SJCRH30 (cell line): ENCODE results near the gene SLIT1. TPM values are rescaled to one million over a fixed set of nuclear protein-coding genes. Genes with fewer than 3 reads are reported as not detected.
A peak's percentile ranks its signal among the peaks of the same experiment; 100 is the strongest.

Experiments
- DNase-seq, 2 experiments: peaks; one replicate each; pipeline ENCODE4 v3.0.0-alpha.2; 2015 to 2020
- H3K27ac ChIP-seq: fragments of 250-450 bp; sonication (Bioruptor Pico); 2 replicates; pipeline ENCODE4 v1.5.1; 2020; ENCODE audit warnings: mild to moderate bottlenecking, moderate library complexity
- H3K27me3 ChIP-seq: fragments of 250-450 bp; sonication (Bioruptor Pico); 2 replicates; pipeline ENCODE4 v1.5.1; 2020; ENCODE audit warnings: mild to moderate bottlenecking, moderate library complexity
- H3K36me3 ChIP-seq: fragments of 250-450 bp; sonication (Bioruptor Pico); 2 replicates; pipeline ENCODE4 v1.5.1; 2020; ENCODE audit warnings: mild to moderate bottlenecking, moderate library complexity
- H3K4me1 ChIP-seq: fragments of 250-450 bp; sonication (Bioruptor Pico); 2 replicates; pipeline ENCODE4 v1.5.1; 2020; ENCODE audit warnings: mild to moderate bottlenecking, moderate library complexity
- H3K4me3 ChIP-seq: fragments of 250-450 bp; sonication (Bioruptor Pico); 2 replicates; pipeline ENCODE4 v1.5.1; 2020; ENCODE audit warnings: mild to moderate bottlenecking, moderate library complexity
- H3K9me3 ChIP-seq: fragments of 250-450 bp; sonication (Bioruptor Pico); replicated peaks from 2 replicates; pipeline ENCODE4 v1.5.1; 2020; ENCODE audit warnings: mild to moderate bottlenecking, moderate library complexity
- total RNA-seq: library from RNA; depleted of rRNA; stranded (reverse); fragments of >200 nt; shearing (Covaris generic); gene quantifications from 2 replicates; pipeline ENCODE4 v1.2.3, GENCODE V29; 2014

SLIT1 gene
- total RNA-seq, 1 experiment from 2014 or later: 0.04 TPM

GRCh38 chr10:97150013-97150595, 35.7 kb downstream of the SLIT1 start:
- Histone ChIP-seq H3K27ac (no peak overlapping the region), H3K36me3 (no peaks in the 10 kb centered on the region)
- no peak for DNase-seq

GRCh38 chr10:97149079-97149531, 36.7 kb downstream of the SLIT1 start:
- Histone ChIP-seq H3K4me3 (no peak overlapping the region), H3K36me3 (no peaks in the 10 kb centered on the region), H3K27me3 (no peaks in the 10 kb centered on the region), H3K4me1 (no peaks in the 10 kb centered on the region), H3K9me3 (no peaks in the 10 kb centered on the region), H3K27ac (no peak overlapping the region)
- no peak for DNase-seq

More at GRCh38 chr10:97150013-97150595, 35.7 kb downstream of the SLIT1 start:
- no peaks in the 10 kb centered on the region for H3K27me3 ChIP-seq
- no peaks in the 10 kb centered on the region for H3K9me3 ChIP-seq
- H3K4me1 ChIP-seq: no peaks in the 10 kb centered on the region
- H3K4me3 ChIP-seq: no peak overlapping the region

- peaks cover 6% of the 10 kb centered on the region; the same call in 1 of the 2 replicates for H3K4me1 ChIP-seq
- 0 out of 2 replicates have a peak, but pooled peaks cover 3% of the 10 kb centered on the region for H3K9me3 ChIP-seq
- H3K27ac ChIP-seq: no peak overlapping the region
- H3K36me3 ChIP-seq: no peaks in the 10 kb centered on the region
- no peak for DNase-seq
- H3K27me3 ChIP-seq: no peaks in the 10 kb centered on the region; the same call in 1 of the 2 replicates
- no peak overlapping the region for H3K4me3 ChIP-seq
Observed at GRCh38 chr10:97144297-97144696, 41.5 kb downstream of the SLIT1 start.

- Histone ChIP-seq H3K4me3 (no peak overlapping the region), H3K27ac (no peak overlapping the region), H3K36me3 (no peaks in the 10 kb centered on the region), H3K4me1 (peaks cover 6% of the 10 kb centered on the region; the same call in 1 of the 2 replicates), H3K9me3 (0 out of 2 replicates have a peak, but pooled peaks cover 3% of the 10 kb centered on the region), H3K27me3 (no peaks in the 10 kb centered on the region; the same call in 1 of the 2 replicates)
- no peak for DNase-seq
Observed at GRCh38 chr10:97142834-97143233, 42.9 kb downstream of the SLIT1 start.

- Histone ChIP-seq H3K27ac (peak overlapping the region; percentile 9; the same call in 1 of the 2 replicates), H3K27me3 (no peaks in the 10 kb centered on the region; the same call in 1 of the 2 replicates), H3K9me3 (0 out of 2 replicates have a peak, but pooled peaks cover 3% of the 10 kb centered on the region), H3K4me3 (peak overlapping the region; percentile 33), H3K36me3 (no peaks in the 10 kb centered on the region), H3K4me1 (peaks cover 6% of the 10 kb centered on the region; the same call in 1 of the 2 replicates)
- peak; percentile 63 to 70 for DNase-seq
Observed at GRCh38 chr10:97140902-97141745, 44.6 kb downstream of the SLIT1 start.

- H3K9me3 ChIP-seq: 0 out of 2 replicates have a peak, but pooled peaks cover 3% of the 10 kb centered on the region
- H3K36me3 ChIP-seq: no peaks in the 10 kb centered on the region
- H3K27me3 ChIP-seq: no peaks in the 10 kb centered on the region; the same call in 1 of the 2 replicates
- peak; percentile 33 to 56 for DNase-seq
- H3K27ac ChIP-seq: peak overlapping the region; percentile 9; the same call in 1 of the 2 replicates
- peak overlapping the region; percentile 33 for H3K4me3 ChIP-seq
- H3K4me1 ChIP-seq: peaks cover 6% of the 10 kb centered on the region; the same call in 1 of the 2 replicates
Observed at GRCh38 chr10:97140049-97140846, 45.5 kb downstream of the SLIT1 start.

- Histone ChIP-seq H3K27ac (no peak overlapping the region; the same call in 1 of the 2 replicates), H3K4me3 (no peak overlapping the region), H3K9me3 (0 out of 2 replicates have a peak, but pooled peaks cover 3% of the 10 kb centered on the region)
Observed at GRCh38 chr10:97139651-97140048, 46.1 kb downstream of the SLIT1 start.

GRCh38 chr10:97138846-97139245, 46.9 kb downstream of the SLIT1 start:
- Histone ChIP-seq H3K36me3 (no peaks in the 10 kb centered on the region), H3K4me1 (peaks cover 6% of the 10 kb centered on the region; the same call in 1 of the 2 replicates), H3K4me3 (no peak overlapping the region), H3K27me3 (no peaks in the 10 kb centered on the region; the same call in 1 of the 2 replicates), H3K9me3 (0 out of 2 replicates have a peak, but pooled peaks cover 3% of the 10 kb centered on the region), H3K27ac (no peak overlapping the region)
- peak in 1 of 2 experiments; percentile 23 for DNase-seq

More at GRCh38 chr10:97139651-97140048, 46.1 kb downstream of the SLIT1 start:
- Histone ChIP-seq H3K36me3 (no peaks in the 10 kb centered on the region), H3K27me3 (no peaks in the 10 kb centered on the region; the same call in 1 of the 2 replicates), H3K4me1 (peaks cover 6% of the 10 kb centered on the region; the same call in 1 of the 2 replicates)
- DNase-seq: no peak

- no peaks in the 10 kb centered on the region for H3K36me3 ChIP-seq
- no peak overlapping the region for H3K27ac ChIP-seq
- 0 out of 2 replicates have a peak, but pooled peaks cover 3% of the 10 kb centered on the region for H3K9me3 ChIP-seq
- no peak for DNase-seq
- H3K4me3 ChIP-seq: no peak overlapping the region
- no peaks in the 10 kb centered on the region; the same call in 1 of the 2 replicates for H3K27me3 ChIP-seq
- H3K4me1 ChIP-seq: peaks cover 6% of the 10 kb centered on the region; the same call in 1 of the 2 replicates
Observed at GRCh38 chr10:97138174-97138573, 47.6 kb downstream of the SLIT1 start.

- H3K4me3 ChIP-seq: no peak overlapping the region
- H3K36me3 ChIP-seq: no peaks in the 10 kb centered on the region
- no peak for DNase-seq
- H3K27me3 ChIP-seq: no peaks in the 10 kb centered on the region; the same call in 1 of the 2 replicates
- H3K9me3 ChIP-seq: no peaks in the 10 kb centered on the region
- H3K4me1 ChIP-seq: peaks cover 8% of the 10 kb centered on the region
- no peak overlapping the region for H3K27ac ChIP-seq
Observed at GRCh38 chr10:97136756-97137155, 49.0 kb downstream of the SLIT1 start.

GRCh38 chr10:97135464-97135863, 50.3 kb downstream of the SLIT1 start:
- H3K27ac ChIP-seq: no peak overlapping the region
- peaks cover 15% of the 10 kb centered on the region for H3K4me1 ChIP-seq
- no peaks in the 10 kb centered on the region for H3K36me3 ChIP-seq
- H3K27me3 ChIP-seq: no peaks in the 10 kb centered on the region; the same call in 1 of the 2 replicates
- no peak overlapping the region for H3K4me3 ChIP-seq
- no peaks in the 10 kb centered on the region for H3K9me3 ChIP-seq
- DNase-seq: no peak

GRCh38 chr10:97134983-97135382, 50.8 kb downstream of the SLIT1 start:
- peaks cover 11% of the 10 kb centered on the region for H3K4me1 ChIP-seq
- H3K36me3 ChIP-seq: no peaks in the 10 kb centered on the region
- no peak overlapping the region for H3K27ac ChIP-seq
- no peak overlapping the region for H3K4me3 ChIP-seq
- no peaks in the 10 kb centered on the region for H3K9me3 ChIP-seq
- H3K27me3 ChIP-seq: no peaks in the 10 kb centered on the region; the same call in 1 of the 2 replicates
- no peak for DNase-seq

GRCh38 chr10:97134110-97134509, 51.6 kb downstream of the SLIT1 start:
- no peak for DNase-seq
- no peaks in the 10 kb centered on the region for H3K9me3 ChIP-seq
- no peaks in the 10 kb centered on the region for H3K27me3 ChIP-seq
- no peak overlapping the region for H3K27ac ChIP-seq
- H3K4me1 ChIP-seq: peaks cover 9% of the 10 kb centered on the region
- no peaks in the 10 kb centered on the region for H3K36me3 ChIP-seq
- no peak overlapping the region for H3K4me3 ChIP-seq

- Histone ChIP-seq H3K4me1 (peaks cover 9% of the 10 kb centered on the region), H3K36me3 (no peaks in the 10 kb centered on the region), H3K4me3 (no peak overlapping the region), H3K9me3 (no peaks in the 10 kb centered on the region), H3K27me3 (no peaks in the 10 kb centered on the region), H3K27ac (no peak overlapping the region)
- DNase-seq: no peak
Observed at GRCh38 chr10:97132273-97132672, 53.5 kb downstream of the SLIT1 start.
